NOMO-1 treated with DMSO at 0.1 percent for 48 hours (cell line): ENCODE results near the gene ADAMTS19.
"Not testable (repeated sequence)": the region's sequence is repeated elsewhere in the genome, so short reads cannot be mapped to it uniquely, and the experiment has no call there.

Experiments used
- DNase-seq: peaks from one replicate; lab custom pipeline; 2025; ENCODE audit not compliant: unreplicated experiment; lab: John Stamatoyannopoulos, UW

Gene ADAMTS19

GRCh38 chr5:129591508-129592160, 131.5 kb downstream of the ADAMTS19 start:
- no peak for DNase-seq

GRCh38 chr5:129593525-129593924, 133.4 kb downstream of the ADAMTS19 start:
- DNase-seq, result no peak

- no peak for DNase-seq
Observed at GRCh38 chr5:129601576-129601975, 141.5 kb downstream of the ADAMTS19 start.

- DNase-seq, result no peak
Observed at GRCh38 chr5:129608350-129608749, 148.3 kb downstream of the ADAMTS19 start.

- no peak for DNase-seq
Observed at GRCh38 chr5:129609710-129610109, 149.6 kb downstream of the ADAMTS19 start.

- no peak for DNase-seq
Observed at GRCh38 chr5:129616517-129616916, 156.4 kb downstream of the ADAMTS19 start.

- no peak for DNase-seq
Observed at GRCh38 chr5:129617206-129617605, 157.1 kb downstream of the ADAMTS19 start.

GRCh38 chr5:129619782-129620181, 159.7 kb downstream of the ADAMTS19 start:
- no peak for DNase-seq

GRCh38 chr5:129622531-129622930, 162.4 kb downstream of the ADAMTS19 start:
- no peak for DNase-seq

- DNase-seq, result no peak
Observed at GRCh38 chr5:129629575-129629974, 169.5 kb downstream of the ADAMTS19 start.

- DNase-seq, result no peak
Observed at GRCh38 chr5:129630101-129630500, 170.0 kb downstream of the ADAMTS19 start.

- no peak for DNase-seq
Observed at GRCh38 chr5:129631961-129632360, 171.9 kb downstream of the ADAMTS19 start.

- DNase-seq, result not testable (repeated sequence)
Observed at GRCh38 chr5:129637501-129637900, 177.4 kb downstream of the ADAMTS19 start.

GRCh38 chr5:129639331-129639730, 179.2 kb downstream of the ADAMTS19 start:
- DNase-seq, result no peak

GRCh38 chr5:129652349-129653056, 192.4 kb downstream of the ADAMTS19 start:
- DNase-seq, result no peak

GRCh38 chr5:129653057-129653375, 192.9 kb downstream of the ADAMTS19 start:
- no peak for DNase-seq

GRCh38 chr5:129653442-129653841, 193.3 kb downstream of the ADAMTS19 start:
- DNase-seq, result no peak

- no peak for DNase-seq
Observed at GRCh38 chr5:129656952-129657351, 196.9 kb downstream of the ADAMTS19 start.

- DNase-seq, result no peak
Observed at GRCh38 chr5:129658801-129659200, 198.7 kb downstream of the ADAMTS19 start.

- no peak for DNase-seq
Observed at GRCh38 chr5:129661366-129662035, 201.4 kb downstream of the ADAMTS19 start.

- peak; percentile 2 for DNase-seq
Observed at GRCh38 chr5:129664336-129664937, 204.3 kb downstream of the ADAMTS19 start.

- no peak for DNase-seq
Observed at GRCh38 chr5:129670957-129671500, 210.9 kb downstream of the ADAMTS19 start.
